HG02885 (cell line): ENCODE measurements around the gene PPP1R9B.

Source experiments
- ATAC-seq: cut with Tn5 transposase; IDR thresholded peaks from one replicate; pipeline ENCODE4 v1.9.1; 2021; ENCODE audit warnings: mild to moderate bottlenecking; ENCODE audit not compliant: unreplicated experiment, poor library complexity

PPP1R9B gene

DNA sequence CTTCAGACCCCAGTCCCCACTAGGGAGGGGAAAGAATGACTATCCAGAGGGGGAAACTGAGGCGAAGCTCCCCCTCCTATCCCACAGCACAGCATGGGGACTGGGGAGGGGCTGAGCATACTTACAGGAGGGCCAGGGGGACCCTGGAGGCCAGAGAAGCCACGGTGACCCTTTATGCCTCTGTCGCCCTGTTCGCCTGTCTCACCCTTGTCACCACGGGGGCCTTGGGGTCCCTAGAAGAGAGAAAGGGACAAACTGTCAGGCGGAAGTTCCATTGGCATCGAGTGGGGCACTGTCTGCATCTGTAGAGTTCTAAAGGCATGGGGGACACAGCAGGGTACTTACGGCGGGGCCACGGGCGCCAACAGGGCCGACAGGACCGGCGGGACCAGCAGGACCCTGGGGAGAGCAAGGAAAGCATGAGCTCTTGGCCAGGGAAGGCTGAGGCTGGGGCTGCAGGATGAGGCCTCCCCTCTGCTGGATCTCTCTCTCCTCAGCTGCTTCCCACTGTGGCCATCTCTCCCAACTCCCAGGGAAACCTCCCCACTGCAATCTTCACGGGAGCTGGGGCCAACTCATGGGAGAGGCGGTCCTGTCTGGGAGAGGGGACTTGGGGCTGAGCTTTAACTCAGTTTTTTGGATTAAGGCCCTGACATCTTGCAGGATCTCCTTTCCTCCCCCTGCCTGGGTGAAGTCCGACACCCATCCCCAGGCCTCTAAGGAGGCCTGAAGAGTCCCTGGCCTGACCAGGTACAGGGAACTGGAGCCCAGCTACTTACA, 37.5 kb upstream of the PPP1R9B start:
- no peak for ATAC-seq

DNA sequence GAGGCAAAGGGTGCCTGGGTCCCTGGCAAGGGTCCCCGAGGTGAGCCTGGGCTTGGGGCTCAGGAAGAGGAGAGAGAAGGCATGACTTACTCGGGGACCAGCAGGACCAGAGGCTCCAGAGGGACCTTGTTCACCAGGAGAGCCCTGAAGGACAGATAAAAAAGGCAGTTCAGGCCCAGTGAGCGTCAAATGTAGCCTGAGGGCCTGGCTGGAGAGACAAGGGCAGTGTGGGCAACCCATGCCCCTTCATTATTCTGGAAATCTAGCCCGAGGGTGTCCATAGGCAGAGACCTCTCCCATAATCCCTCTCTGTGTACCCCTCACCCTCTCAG, 36.9 kb upstream of the PPP1R9B start:
- no peak for ATAC-seq

DNA sequence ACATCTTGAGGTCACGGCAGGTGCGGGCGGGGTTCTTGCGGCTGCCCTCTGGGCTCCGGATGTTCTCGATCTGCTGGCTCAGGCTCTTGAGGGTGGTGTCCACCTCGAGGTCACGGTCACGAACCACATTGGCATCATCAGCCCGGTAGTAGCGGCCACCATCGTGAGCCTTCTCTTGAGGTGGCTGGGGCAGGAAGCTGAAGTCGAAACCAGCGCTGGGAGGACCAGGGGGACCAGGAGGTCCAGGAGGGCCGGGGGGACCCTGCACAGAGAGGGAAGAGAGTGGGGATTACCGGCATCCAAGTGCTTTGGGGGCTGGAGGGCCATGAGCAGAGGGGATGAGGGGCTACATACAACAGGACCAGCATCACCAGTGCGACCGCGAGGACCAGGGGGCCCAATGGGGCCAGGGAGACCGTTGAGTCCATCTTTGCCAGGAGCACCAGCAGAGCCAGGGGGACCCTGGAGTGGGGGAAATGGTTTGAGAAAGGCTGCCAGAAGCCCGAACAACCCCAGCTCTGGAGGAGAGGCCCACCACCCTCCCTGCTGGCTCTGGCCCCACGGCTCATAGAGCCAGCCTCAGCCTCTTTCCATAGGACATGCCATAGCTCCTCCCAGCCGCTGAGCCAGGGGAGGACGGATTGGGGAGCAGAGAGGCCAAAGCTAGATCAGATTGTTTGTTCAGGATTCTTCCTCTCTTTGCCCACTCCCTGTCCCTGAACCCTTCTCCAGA, 36.4 kb upstream of the PPP1R9B start:
- no peak for ATAC-seq

DNA sequence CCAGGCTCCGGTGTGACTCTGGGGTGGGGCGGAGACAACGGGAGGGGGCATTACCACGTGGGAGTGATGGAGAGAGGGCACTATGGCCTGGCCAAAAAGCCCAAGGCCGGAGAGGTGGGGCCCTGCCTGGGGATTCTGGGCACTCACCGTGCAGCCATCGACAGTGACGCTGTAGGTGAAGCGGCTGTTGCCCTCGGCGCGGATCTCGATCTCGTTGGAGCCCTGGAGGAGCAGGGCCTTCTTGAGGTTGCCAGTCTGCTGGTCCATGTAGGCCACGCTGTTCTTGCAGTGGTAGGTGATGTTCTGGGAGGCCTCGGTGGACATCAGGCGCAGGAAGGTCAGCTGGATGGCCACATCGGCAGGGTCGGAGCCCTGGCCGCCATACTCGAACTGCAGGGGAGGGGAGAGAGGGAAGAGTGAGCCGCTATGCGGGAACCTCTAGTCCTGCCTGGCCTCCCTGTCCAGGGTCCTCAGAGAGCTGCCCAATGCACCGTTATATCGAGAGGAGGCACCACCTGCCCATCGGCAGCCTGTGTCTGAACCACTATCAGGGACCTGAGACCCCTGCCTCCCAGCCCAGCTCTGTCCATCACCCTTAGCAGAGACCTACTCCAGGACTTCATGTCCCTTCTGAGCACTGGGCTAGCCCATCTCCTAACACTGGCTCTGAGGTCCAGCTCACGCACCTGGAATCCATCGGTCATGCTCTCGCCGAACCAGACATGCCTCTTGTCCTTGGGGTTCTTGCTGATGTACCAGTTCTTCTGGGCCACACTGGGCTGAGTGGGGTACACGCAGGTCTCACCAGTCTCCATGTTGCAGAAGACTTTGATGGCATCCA, 35.4 kb upstream of the PPP1R9B start:
- ATAC-seq = no peak

DNA sequence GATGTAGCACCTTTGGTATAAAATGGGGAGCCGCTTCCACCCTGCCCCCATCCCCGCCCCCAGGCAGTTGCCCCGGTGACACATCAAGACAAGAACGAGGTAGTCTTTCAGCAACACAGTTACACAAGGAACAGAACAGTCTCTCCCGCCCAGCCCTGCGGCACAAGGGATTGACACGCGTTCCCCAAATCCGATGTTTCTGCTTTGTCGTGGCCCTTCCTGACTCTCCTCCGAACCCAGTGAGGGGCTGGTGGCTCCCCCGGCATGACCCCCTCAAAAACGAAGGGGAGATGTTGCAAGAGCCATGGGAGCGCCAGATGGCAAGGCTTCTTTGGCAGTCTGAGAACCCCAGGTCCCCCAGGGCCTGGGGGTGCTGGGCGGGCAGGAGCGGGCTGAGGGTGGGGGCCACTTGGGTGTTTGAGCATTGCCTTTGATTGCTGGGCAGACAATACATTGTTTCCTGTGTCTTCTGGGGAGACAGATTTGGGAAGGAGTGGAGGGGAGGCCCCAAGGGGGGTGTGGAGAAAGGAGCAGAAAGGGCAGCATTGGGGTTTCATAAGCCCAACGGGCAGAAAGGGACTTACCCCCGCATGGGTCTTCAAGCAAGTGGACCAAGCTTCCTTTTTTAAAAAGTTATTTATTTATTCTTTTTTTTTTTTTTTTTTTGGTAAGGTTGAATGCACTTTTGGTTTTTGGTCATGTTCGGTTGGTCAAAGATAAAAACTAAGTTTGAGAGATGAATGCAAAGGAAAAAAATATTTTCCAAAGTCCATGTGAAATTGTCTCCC, 34.3 kb upstream of the PPP1R9B start:
- no peak for ATAC-seq

DNA sequence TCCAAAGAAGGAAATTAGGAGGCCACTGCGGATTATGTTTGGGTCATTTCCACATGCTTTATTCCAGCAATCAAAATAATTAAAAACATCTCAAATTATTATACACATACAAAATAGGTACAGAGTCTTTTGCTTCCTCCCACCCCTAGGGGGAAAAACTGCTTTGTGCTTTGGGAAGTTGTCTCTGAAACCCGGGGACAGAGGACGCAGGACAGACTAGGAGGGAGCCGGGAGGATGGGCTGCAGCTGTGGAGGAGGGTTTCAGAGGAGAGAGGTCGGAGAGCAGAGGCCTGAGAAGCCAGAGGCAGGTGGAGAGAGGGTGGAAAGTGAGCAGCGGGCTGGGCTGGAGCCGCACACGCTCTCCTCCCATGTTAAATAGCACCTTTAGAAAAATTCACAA, 33.6 kb upstream of the PPP1R9B start:
- no peak for ATAC-seq

DNA sequence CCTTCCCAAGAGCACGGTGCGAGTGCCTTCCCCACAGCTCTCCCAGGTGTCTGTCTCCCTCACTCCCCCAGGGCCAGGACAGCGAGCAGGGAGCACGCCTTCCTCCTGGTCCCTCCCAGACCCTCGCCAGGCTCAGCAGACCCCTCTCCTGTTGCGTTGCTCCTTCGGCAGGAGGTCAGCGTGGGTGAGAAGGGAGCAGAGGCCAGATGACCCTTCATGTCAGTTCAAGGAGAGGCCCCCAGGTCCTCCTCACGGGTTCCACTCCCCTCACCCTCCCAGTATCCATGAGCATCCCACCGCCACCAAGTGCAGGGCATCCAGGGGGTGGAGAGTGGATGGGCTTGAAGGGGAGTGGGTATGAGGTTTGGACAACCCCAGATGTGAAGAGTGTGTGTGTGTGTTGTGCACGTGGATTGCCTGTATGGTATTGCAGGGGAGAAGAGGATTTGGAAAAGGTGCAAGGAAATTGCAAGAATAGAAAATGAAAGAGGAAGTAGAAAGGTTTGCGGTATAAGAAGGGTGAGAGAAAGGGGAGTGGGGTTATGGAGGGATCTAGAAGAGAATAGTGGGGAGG, 33.0 kb upstream of the PPP1R9B start:
- no peak for ATAC-seq

DNA sequence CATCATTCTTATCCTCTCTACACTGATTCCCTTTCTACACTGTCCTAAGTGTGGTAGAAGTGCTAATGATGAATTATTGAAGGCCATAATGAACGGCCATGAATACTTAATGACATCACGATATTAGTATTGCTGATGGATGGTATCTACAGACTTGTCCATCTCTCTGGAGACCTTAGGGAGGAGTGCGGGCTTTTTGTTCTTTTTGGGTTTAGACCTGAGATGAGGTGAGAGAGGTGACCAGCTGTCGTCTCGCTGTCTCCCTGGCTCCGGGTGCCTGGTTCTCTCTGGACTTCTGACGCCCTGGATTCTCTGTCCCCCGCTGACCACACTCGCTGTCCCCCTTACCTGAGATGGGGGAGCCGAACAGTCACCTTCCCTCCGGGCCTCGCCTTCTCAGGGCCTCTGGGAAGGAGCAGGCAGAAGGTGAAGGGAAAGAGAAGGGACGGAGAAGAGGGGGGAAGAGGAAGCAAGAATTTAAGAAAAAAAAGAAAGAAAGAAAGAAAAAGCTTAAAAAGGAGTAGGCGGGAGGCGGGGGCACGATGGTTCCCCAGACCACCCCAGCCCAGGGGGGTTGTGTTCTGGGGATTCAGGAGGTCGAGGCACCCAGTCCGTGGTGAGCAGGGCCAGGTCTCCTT, 32.4 kb upstream of the PPP1R9B start:
- ATAC-seq = no peak

DNA sequence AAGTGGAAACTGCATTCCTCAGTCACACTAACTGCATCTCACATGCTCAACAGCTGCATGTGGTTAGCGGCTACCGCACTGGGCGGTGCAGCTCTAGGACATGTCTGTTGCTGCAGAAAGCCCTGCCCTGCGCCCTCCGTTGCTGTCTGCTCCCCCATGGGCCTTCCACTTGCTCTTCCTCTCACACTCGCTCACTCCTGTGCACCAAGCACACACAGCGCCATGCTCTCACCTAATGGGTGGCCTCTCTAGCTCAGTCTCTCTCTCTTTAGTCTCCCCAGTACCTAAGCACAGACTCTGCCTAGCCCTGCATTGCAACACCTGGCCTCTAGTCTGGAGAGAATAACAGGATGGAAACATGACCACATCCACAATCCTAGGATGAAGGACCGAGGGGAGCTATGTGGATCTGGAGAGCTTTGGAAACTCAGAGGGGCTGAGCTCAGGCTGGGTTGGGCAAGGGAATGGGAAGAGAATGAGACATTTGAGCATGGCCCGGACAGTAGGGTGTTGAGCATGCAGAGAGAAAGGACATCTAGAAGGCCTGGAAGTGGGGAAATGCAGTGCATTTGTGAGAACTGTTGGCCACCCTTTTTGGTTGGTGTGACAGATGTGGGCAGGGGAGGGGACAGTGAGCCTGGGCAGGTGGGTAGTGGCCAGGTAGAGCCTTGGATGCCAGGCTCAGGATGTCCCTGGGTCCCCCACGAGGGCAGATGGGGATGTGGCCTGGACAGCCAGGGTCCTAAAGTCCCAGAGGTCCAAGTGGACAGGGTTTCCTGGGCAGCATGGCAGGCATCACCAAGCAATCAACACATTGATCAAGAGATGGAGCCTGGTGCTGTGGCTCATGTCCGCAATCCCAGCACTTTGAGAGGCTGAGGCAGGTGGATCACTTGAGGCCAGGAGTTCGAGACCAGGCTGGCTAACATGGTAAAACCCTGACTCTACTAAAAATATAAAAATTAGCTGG, 31.4 kb upstream of the PPP1R9B start:
- no peak for ATAC-seq

DNA sequence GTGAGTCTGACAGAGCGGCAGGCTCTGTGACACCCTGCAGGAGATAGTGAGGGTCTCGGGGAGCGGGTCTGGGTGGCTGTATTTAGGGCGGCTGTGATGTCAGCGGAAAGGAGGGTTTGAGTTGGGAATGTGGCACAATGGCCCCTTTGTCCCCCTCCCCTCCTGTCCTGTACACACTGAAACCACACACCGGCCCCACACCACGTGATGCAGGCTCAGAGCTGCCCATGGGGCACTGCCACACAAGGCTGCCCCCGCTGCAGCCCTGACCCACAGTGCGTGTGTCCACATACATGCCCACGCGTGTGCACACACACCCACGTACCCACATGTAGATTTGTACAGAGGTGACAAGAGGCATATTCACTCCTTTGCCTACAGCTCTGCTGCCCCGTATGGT, 30.7 kb upstream of the PPP1R9B start:
- ATAC-seq = no peak

DNA sequence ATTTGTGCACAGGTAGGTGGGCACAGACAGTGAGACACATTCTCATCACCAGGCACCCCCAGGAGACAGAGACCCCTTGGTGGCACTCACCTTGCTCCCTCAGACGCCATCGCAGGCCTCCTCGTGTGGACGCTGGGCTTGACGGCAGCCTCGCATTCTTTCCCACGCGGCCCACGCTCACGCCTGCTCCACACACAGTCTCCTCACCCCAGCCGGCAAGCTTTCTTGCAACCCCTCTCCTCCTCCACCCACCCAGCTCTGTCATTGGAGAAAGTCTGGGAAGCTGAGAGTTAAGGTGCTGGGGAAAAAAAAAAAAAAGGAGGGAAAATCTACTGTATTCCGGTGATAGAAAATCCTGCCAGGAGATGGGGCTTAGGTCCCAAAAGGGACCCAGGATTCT, 30.1 kb upstream of the PPP1R9B start:
- ATAC-seq = no peak

DNA sequence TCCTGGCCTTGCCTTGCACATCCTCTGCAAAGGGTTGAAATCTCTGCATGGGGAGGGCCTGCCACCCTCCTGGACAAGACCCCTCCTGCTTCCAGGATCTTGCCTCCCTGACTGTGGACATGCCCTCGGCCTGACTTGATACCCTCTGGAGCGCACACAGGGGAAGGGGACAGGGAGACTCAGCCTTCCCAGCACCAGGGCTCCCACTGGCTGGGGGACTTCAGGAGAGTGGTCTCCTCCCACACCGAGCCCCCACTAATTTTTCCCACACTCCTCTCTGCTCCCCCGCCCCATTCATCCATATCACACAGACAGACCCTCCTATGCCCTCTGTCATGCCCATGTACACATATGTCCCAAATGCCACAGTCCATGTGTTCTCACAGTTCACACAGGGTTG, 29.6 kb upstream of the PPP1R9B start:
- ATAC-seq = no peak

DNA sequence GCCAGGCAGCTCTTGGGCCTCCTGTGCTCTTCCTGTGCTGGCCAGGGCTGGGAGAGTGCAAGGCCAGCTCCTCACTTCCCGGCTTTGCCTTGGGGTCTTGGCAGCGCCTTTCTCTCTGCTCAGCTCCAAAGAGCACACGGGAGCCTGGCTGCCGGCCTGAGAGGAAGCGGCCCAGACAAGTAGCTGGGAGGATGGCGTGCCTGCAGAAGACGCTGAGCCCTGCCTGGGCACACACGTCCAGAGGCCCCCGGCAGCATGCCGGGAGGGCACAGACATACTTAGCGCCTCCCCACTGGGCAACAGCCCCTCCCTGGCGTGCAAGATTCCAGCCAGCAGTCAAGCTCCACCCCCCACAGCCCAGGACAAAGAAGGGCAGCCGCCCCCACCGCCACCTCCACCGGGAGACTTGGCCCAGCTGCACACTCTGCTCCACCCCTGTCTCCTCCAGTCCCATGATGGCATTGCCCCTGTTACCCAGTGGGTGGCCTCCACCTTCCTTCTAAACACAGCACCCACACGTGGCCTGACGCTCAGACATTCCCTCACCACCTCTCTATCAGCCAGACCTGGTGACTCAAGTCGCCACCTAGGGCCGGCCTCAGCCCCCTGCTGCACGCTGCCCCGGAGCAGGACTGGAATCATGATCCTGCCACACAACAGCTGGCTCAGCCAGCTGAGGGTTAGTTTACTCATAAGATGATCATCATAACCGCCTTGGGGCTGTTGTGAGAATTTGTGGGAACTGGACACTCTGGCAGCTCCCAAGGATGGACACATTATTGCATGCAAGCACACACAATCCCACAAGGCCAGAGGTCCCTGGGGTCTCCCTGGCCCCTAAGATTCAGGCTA, 27.7 kb upstream of the PPP1R9B start:
- ATAC-seq = no peak

DNA sequence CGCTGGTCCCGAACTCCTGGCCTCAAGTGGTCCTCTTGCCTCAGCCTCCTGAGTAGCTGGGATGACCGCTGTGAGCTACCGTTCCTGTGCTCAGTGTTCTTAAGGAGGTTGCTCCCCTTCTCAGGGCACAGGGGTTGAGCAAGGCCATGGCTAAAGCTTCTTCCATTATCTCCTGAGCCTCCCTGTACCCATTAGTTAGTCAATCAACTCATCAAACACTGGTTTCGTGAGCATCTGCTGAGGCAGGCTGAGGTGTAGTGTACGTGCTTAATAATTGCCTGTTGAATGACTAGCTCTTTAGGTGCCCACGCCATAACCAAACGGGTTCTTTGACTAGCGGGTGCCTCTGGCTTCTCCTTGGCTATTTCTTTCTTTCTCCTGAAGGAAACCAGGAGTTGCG, 27.0 kb upstream of the PPP1R9B start:
- no peak for ATAC-seq

DNA sequence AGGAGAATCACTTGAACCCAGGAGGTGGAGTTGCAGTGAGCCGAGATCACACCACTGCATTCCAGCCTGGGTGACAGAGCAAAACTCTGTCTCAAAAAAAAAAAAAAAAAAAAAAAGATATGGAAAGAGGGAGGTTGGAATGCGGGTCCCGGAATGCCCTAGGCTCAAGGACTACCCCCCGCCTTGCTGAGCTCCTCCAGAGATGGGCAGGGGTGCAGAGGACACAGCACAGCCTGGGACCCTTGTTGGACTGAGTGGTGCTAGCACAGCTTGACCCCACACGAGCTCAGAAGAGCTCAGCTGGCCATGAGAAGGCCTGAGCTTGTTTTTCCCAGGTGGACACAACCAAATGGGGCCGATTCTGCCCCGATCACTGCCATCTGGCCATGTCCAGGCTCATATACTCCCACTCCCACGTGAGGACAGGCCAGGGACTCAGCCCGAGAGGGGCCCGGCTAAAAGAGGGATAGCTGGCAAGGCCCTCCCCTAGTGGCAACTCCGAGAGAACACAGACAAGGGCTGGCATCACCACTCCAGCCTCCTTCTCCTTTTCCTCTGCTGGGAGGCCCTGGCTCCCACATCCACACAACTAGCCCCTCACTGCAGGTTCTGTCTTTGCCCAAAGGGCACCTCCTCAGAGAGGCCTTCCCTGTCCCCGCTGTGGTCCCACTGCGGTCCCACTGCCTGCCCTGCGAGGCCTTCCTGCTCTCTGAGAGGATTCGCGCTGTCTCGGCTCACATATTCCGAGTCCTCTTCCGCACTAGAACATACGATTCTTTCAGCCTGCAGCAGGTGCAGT, 26.3 kb upstream of the PPP1R9B start:
- ATAC-seq = no peak

DNA sequence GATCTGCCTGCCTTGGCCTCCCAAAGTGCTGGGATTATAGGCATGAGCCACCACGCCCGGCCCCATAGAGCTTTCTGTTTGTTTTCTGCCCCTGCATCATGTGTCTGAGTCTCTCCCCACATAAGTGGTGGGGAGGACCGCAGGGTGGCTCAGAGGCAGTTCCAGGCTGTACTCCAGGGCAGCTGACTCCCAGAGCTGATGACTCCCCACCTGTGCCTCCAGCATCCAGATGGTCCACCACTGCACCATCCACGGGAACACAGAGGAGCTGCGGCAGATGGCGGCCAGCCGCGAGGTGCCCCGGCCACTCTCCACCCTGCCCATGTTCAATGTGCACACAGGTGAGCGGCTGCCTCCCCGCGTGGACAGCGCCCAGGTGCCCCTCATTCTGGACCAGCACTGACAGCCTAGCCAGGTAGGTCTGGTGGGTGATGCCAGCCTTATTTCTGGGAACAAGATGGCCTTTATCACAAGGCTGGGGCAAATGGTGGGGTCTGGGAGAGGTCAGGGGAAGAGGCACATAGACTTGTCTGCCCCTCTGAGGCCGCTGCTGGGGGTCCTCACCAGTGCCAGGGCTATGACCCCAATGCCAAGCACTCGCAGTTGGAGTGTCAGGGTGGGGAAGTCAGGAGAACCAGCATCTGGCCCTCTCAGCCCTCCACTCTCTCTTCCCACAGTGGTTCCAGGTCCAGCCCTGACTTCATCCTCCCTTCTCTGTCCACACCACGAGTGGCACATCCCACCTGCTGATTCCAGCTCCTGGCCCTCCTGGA, 24.7 kb upstream of the PPP1R9B start:
- no peak for ATAC-seq
